ENCODE results near the gene MPP1. TPM values are rescaled to one million over a fixed set of nuclear protein-coding genes. Genes with fewer than 3 reads are reported as not detected.
A peak's percentile ranks its signal among the peaks of the same experiment; 100 is the strongest.

MPP1 gene
- total RNA-seq, 6 experiments from 2014 or later = 20.2 to 51.7 (median 32.5) TPM

DNA sequence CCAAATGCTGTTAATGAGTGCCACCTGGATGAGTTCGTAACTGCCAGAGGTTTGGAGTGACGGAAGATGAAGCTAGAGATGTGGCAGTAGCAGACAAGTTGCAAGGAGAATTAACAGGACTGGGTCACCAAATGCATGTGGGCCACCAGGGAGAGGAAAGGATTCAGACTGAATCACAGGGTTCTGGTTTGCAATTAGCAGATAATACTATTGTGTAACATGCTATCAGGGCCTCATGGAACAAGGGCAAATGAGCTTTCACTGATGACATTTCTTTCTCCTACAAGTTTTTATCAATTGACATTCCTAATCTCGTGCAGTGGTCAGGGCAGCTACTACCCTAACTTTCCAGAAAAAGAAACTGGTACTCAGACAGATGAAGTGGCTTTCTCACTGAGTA, 75.8 kb downstream of the MPP1 start:
- Histone ChIP-seq H3K27ac (peak overlapping the region in 1 of 3 donors; percentile 15), H3K4me3 (no peak overlapping the region), H3K4me1 (peaks cover 0 to 31% (median 8%) of the 10 kb centered on the region in 4 donors), H3K27me3 (no peaks in the 10 kb centered on the region), H3K9me3 (no peaks in the 10 kb centered on the region), H3K36me3 (no peaks in the 10 kb centered on the region)
- ATAC-seq (peak in 1 of 4 donors; percentile 12), DNase-seq (no peak)
- TF ChIP-seq CTCF (IDR thresholded peaks at IDR 0.05) (no peak), POLR2A (IDR thresholded peaks at IDR 0.05) (no peak)
- WGBS (ENCODE audit: insufficient coverage, low coverage, low lambda C conversion rate, missing lambda C conversion rate) = 45% methylated on average over 3 of the region's 3 CpGs
- intact Hi-C loops (cut with DNase I) = no loop called here

Small RNAs within 50 kb of the gene (small RNA-seq; reads per million reads assigned to genes)
- gene SNORA36A = 0 reads per million in 2 experiments

Other genes starting within 250 kb of the MPP1 start
- gene CTAG1A, start 220.4 kb downstream of the MPP1 start, total RNA-seq = not detected
- gene CTAG1B, start 186.2 kb downstream of the MPP1 start, total RNA-seq = not detected
- not detected for gene CTAG2, start 151.9 kb downstream of the MPP1 start, total RNA-seq
- gene GAB3, start 54.4 kb downstream of the MPP1 start, total RNA-seq = 1 to 10 TPM in 3 of 6 experiments, under 1 TPM in 3; 0.64 to 1.7 (median 1.1) TPM
- gene DKC1, start 42.6 kb downstream of the MPP1 start, total RNA-seq = 10 to 100 TPM in 5 of 6 experiments, 1 to 10 TPM in 1; 9.7 to 21.2 (median 17.7) TPM
- not detected for gene SMIM9, start 29.2 kb upstream of the MPP1 start, total RNA-seq
- 10 to 100 TPM; 13.1 to 24.7 (median 17.6) TPM for gene F8A1, start 80.9 kb upstream of the MPP1 start, total RNA-seq
- gene F8, start 217.2 kb upstream of the MPP1 start, total RNA-seq = 10 to 100 TPM; 19.4 to 36.2 (median 26.3) TPM
- 10 to 100 TPM; 24.2 to 70.5 (median 39.7) TPM for gene FUNDC2, start 221.4 kb upstream of the MPP1 start, total RNA-seq